Stimulated activated CD8-positive, alpha-beta memory T cell treated with anti-CD3 and anti-CD28 coated beads, Interleukin-12 subunit alpha, Interleukin-12 subunit beta, amount 100 ng/mL, for 1 hour (primary cell): ENCODE results near the gene GSE1.
A peak's percentile ranks its signal among the peaks of the same experiment; 100 is the strongest.

Experiments
- DNase-seq: peaks from one replicate; pipeline ENCODE4 v3.0.0-alpha.2; 2020; ENCODE audit warnings: low read depth

The GSE1 gene

GRCh38 chr16:85680352-85680944 lies 67.3 kb downstream of the GSE1 start:
- no peak for DNase-seq

- no peak for DNase-seq
Observed at GRCh38 chr16:85681255-85681654, 68.1 kb downstream of the GSE1 start.

GRCh38 chr16:85682516-85682915 lies 69.4 kb downstream of the GSE1 start:
- DNase-seq = no peak

GRCh38 chr16:85683363-85683762 lies 70.2 kb downstream of the GSE1 start:
- no peak for DNase-seq

- DNase-seq = no peak
Observed at GRCh38 chr16:85685251-85685650, 72.1 kb downstream of the GSE1 start.

GRCh38 chr16:85686912-85687591 lies 73.9 kb downstream of the GSE1 start:
- DNase-seq = no peak

GRCh38 chr16:85687651-85688471 lies 74.7 kb downstream of the GSE1 start:
- DNase-seq = no peak

- peak; percentile 80 for DNase-seq
Observed at GRCh38 chr16:85688586-85689284, 75.6 kb downstream of the GSE1 start, which contains the start of gene GINS2. Gene GINS2, minus strand, starts transcription at chr16:85688954. Its CDS starts 56 bp downstream, at chr16:85688898.

- DNase-seq = no peak
Observed at GRCh38 chr16:85689285-85689949, 76.3 kb downstream of the GSE1 start.

- DNase-seq = no peak
Observed at GRCh38 chr16:85689950-85690320, 76.8 kb downstream of the GSE1 start.

- DNase-seq = no peak
Observed at GRCh38 chr16:85690469-85691064, 77.4 kb downstream of the GSE1 start.

- DNase-seq = no peak
Observed at GRCh38 chr16:85695196-85696128, 82.3 kb downstream of the GSE1 start.

GRCh38 chr16:85696781-85697180 lies 83.7 kb downstream of the GSE1 start:
- DNase-seq = no peak

GRCh38 chr16:85697431-85697830 lies 84.3 kb downstream of the GSE1 start:
- no peak for DNase-seq

- no peak for DNase-seq
Observed at GRCh38 chr16:85698459-85698891, 85.4 kb downstream of the GSE1 start.

- DNase-seq = no peak
Observed at GRCh38 chr16:85698935-85699558, 85.9 kb downstream of the GSE1 start.

GRCh38 chr16:85699628-85700027 lies 86.5 kb downstream of the GSE1 start:
- DNase-seq = no peak

- DNase-seq = no peak
Observed at GRCh38 chr16:85704011-85704410, 90.9 kb downstream of the GSE1 start.

GRCh38 chr16:85704900-85705846 lies 92.1 kb downstream of the GSE1 start:
- DNase-seq = no peak
